Activated gamma-delta T cell treated with anti-CD3 and anti-CD28 coated beads, Interleukin-2, amount 50 U/mL, for 16 hours (primary cell): ENCODE measurements around the gene WNT8B.
A peak's percentile ranks its signal among the peaks of the same experiment; 100 is the strongest.

Experiments
- DNase-seq: peaks from one replicate; pipeline ENCODE4 v3.0.0-alpha.2; 2020; ENCODE audit warnings: low read depth

WNT8B gene

DNA sequence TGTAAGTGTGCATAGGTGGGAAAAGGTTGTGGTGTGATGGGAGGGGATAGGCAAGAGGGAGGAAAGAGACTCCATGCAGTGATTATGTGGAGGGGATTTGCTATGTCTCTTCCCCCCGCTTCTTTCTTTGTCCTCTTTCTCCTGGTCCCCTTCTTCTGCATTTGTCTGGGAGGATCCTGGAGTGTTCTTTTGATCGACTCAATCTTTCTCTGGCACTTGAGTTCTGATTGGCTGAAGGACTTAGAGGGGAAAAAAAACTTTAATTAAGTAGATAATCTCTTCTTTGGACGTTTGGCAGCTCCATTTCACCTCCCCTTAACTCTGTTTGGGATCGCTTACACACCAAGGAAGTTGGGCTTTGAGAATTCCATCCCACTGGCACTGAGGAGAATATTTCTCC is at the start of gene WNT8B:
WNT8B (plus strand) TSS at position 301 of the 400 bp plus-strand sequence. CDS start 160 bp downstream, outside the sequence.
- DNase-seq: no peak

GRCh38 chr10:100413173-100413572 is 49.6 kb upstream of the WNT8B start:
- DNase-seq: no peak

- DNase-seq: no peak
Observed at GRCh38 chr10:100419911-100420449, 42.8 kb upstream of the WNT8B start.

DNA sequence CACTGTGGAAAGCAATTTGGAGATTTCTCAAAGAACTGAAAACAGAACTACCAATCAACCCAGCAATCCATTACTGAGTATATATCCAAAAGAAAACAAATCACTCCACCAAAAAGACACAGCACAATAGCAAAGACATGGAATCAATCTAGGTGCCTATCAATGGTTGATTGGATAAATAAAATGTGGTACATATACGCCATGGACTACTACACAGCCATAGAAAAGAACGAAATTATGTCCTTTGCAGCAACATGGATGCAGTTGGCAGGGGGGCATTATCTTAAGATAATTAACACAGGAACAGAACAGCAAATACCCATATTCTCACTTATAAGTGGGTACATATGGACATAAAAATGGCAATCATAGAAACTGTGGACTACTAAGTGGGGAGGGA is 35.4 kb upstream of the WNT8B start:
- DNase-seq: no peak

- peak; percentile 98 for DNase-seq
Observed at GRCh38 chr10:100433253-100434240, 29.3 kb upstream of the WNT8B start.

DNA sequence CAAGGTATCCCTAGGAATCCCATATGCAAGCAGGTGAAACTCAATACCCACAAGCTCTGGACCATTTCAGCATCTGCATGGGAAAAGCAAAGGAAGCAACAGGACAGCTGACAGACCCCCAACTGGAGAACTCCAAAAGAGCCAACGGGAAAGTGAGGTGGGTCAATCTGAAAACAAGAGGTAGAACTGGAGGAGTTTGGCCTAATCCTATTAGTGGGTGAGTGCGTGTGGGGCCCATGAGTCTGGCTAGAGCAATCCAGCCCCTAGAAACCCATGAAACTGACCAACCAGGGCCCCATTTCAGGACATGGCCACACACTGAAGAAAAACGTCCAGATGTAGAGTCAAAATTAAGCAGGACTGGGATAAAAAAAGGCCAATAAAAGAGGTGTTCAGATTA is 26.6 kb upstream of the WNT8B start:
- DNase-seq: no peak

DNA sequence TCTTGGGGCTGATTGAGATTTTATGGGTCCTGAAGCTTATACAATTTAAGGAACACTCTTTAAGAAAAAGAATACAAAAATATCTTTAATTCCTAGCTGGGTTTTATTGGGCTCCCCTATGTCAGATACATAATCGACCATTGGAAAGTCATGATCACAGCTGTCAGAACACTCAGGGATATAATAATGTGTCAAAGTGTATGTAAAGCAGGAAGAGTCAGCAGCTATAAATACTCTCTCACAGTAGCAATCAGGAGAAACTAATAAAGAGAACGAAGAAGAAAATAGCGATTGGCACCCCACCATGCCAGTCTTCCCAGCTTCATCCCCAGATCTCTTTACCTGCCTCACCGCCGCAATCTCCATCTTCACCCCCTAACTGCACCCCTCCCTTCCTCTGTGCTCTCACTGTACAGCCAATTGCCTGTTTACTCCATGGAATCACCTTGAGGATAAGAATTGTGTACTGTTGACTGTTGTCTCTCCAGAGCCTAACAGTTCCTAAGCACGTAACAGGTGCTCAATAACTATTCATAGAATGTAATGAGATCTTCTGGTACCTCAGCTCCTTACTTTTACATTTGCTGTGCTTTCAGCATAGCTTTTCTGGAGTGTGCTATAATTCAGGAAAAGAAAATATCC is 24.0 kb upstream of the WNT8B start:
- DNase-seq: no peak

DNA sequence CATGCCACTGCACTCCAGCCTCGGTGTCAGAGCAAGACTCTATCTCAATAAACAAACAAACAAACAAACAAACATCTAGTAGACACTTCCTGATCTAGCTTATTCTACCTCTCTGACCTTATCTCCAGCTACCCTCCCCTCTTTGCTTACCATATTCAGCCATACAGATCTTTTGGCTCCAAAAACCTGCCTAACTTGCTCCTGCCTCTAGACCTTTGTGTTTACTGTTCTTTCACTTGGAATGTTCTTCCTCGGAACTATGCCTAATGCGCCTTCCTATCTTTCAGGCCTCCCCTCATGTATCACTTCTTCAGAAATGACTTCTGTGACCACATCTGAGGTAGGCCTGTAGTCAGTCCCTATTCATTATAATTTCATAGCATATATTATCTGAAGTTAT is 20.3 kb upstream of the WNT8B start:
- DNase-seq: no peak

DNA sequence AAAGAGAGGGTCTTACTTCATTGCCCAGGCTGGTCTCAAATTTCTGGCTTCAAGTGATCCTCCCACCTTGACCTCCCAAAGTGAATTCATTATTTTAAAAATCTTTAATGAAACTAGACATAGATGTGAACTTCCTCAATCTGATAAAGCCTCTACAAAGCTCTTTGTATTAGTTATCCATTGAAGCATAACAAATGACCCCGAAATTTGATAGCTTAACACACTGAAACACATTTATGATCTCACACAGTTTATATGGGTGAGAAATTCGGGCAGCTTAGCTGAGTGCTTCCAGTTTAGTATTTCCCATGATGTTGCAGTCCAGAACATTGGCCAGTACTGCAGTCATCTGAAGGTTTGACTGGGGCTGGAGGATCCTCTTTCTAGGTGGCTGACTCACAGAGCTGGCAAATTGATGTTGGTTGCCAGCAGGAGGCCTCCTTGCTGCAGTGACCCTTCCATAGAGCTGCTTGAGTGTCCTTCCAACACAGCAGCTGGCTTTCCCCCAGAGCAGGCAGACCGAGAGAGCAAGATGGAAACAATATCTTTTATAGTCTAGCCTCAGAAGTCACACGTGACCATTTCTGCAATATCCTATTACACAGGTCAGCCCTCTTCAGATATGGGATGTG is 16.6 kb upstream of the WNT8B start:
- no peak for DNase-seq

DNA sequence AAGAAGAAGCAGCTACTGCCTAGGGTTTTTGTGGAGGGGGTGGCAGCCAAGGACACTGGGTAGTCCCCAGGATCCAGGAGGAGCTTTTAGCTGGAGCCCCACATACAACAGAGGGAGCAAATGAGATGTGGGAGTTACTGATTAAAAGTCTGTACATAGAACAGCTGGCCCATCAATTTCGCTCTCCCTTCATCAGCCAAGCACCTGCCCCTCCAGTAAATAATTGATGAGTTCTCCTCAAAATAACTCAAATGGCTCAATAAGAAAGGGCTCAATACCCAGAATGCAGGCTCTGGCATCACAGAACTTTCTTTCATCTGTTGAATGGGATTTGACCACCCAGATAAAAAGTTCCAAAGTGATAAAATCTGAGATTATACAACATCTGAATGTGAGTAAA is 15.1 kb upstream of the WNT8B start:
- DNase-seq: no peak

DNA sequence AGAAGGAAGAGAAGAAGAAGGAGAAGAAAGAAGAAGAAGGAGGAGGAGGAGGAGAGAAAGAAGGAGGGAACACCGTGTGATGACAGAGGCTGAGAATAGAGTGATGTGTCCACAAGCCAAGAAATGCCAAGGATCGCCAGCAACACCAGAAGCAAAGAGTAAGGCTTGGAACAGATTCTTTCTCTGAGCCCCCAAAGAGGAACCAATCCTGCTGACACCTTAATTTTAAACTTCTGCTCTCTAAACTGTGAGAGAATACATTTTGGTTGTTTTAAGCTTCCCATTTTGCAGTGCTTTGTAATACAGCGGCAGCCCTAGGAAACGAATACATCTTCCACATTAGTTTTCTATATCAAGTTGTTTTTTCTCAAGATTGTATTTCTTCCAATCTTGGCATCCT is 13.9 kb upstream of the WNT8B start:
- DNase-seq: no peak

DNA sequence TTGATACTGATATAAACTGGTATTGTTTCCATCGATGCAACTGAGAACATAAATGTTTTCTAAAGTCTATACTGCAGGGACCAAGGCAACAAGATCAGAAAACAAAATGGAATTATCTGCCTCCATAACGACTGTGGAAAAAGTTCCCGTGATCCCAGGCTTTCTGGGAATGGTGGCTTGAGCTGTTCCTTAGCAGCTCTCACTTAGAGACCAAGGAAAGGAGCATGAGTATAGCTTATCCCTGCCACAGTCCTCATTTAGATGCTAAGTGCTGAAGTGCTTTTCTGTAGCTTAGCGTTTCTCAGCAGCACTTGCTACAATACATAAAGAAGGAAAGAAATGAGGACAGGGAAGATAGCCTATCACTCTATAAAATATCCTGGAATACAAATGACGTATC is 5.5 kb downstream of the WNT8B start:
- DNase-seq: no peak

- DNase-seq: no peak
Observed at GRCh38 chr10:100468978-100469377, 6.2 kb downstream of the WNT8B start.

DNA sequence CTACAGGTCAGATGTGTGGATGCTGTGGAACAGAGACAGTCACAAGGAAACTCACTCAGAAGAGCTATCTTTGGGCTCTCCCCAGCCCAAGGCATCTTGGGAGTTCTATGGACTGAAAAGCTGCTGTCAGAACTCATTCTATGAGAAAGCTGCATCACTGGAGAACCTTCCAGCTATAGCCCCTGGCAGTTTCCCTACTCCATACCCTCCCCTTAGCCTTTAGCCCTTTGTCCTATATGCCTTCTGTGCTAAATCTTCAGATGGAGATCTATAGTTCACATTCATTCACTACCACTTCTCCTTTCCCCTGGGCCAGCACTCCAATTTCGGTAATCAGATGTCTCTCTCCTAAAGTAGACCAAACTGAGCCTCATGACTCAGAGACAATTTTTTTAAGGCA is 6.9 kb downstream of the WNT8B start:
- no peak for DNase-seq

- DNase-seq: no peak
Observed at GRCh38 chr10:100470367-100470766, 7.6 kb downstream of the WNT8B start.

DNA sequence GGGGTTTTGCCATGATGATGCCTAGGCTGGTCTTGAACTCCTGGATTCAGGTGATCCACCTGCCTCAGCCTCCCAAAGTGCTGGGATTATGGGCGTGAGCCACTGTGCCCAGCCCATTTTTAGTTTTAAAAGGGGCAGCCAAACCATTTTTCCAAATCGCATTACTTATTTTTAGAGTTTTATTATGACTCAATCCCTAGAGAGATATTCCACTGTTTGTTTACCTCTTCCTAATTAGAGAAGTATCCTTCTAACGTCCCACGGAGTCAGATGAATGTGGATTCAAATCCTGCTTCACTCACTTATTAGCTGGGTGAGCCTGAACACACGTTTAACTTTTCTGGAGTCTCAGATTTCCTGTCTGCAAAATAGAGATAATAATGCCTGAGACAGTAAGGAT is 15.2 kb downstream of the WNT8B start:
- no peak for DNase-seq

- no peak for DNase-seq
Observed at GRCh38 chr10:100479037-100479436, 16.2 kb downstream of the WNT8B start.

DNA sequence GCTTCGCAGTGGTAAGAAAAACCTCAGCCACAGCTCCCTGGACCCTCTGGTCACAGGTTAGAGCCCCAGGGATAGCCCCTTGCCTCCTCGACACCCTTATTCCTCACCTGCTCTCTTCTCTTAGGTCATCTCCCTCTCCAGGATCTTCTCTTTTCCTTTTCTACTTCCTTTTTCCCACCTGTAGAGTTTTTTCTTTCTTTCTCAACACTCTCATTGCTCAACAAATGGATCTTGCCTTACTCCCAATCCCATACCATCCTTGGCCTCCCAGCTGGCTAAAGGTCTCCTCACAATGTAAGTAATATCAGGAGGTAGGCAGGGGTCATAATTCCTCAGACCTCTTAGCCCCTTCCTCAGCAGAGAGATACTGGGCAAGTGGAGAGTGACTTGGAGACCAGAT is 17.2 kb downstream of the WNT8B start:
- DNase-seq: no peak

- peak; percentile 86 for DNase-seq
Observed at GRCh38 chr10:100481462-100482081, 18.8 kb downstream of the WNT8B start.

- peak; percentile 45 for DNase-seq
Observed at GRCh38 chr10:100482181-100482833, 19.5 kb downstream of the WNT8B start.

DNA sequence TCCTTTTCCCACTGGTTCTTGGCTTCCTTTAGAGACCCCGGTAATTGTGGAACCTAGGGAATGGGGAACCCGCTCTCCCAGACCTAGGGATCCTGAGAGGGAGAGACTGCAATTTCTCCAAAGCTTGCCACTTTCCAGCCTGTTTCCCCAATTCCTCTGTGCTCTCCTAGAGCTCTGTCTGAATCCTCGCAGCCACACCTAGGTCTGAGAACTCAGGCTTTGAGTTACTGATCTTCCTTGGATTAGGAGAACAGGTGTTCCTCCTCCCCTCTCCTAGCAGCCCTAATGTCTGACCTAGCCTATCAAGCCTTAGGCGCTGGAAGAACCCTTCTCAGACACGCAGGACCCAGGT is 20.0 kb downstream of the WNT8B start:
- DNase-seq: no peak
